ENCODE measurements around the gene LYRM4.

GRCh38 chr6:5250451-5250850, 10.3 kb downstream of the LYRM4 start:
- TF ChIP-seq CTCF (IDR thresholded peaks at IDR 0.05) = no peak
- TF ChIP-seq POLR2A (IDR thresholded peaks at IDR 0.05) = no peak

Measured in esophagus squamous epithelium (tissue), 4 donors.